Measurements from ENCODE around the gene FHIP1B. TPM values are rescaled to one million over a fixed set of nuclear protein-coding genes. Genes with fewer than 3 reads are reported as not detected.
"Not testable (repeated sequence)": the region's sequence is repeated elsewhere in the genome, so short reads cannot be mapped to it uniquely, and the experiment has no call there.

Gene FHIP1B
- total RNA-seq (10 to 100 TPM; 46.7 to 48.5 TPM), polyA plus RNA-seq (10 to 100 TPM in 2 of 3 donors, 1 to 10 TPM in 1; 9.3 to 14.9 (median 11.4) TPM), total RNA-seq (34.4 to 55.7 (median 43.7) reads per million in 6 experiments)

DNA sequence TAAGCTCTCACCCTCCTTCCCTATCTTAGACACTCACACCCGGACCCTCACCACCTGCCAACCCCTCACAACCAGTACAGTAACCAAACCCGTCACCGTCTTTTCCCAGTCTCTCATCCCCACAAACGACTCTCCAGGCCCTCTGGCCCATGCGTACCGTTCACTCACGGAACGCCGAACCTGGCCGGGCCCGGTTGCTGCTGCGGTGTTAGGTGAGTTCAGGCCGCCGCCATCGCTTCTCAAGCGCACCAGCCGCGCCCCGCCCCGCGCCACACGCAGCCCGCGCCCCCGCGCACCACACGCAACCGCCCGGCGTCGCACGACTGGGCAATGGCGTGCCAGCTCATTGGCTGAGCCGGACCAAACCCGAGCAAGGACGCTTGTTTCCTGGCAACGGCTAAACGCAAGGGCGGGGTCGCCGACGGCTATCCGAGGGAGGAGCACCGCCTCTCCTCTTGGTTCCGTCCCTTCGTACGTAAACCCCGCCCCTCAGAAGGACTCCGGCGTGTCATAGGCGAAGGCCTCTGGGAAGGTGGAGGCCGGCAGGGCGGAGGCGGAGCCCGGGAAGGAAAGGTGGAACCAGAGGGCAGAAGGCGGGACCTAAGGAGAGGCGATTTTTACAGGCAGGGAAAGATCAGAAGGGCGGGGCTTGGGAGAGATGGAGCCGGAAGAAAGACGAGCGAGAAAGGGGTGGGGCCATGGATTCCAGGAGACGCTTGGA, at the start of gene FHIP1B:
FHIP1B (minus strand) TSS at position 250 of the 721 bp plus-strand sequence. CDS start 10,120 bp downstream, outside the sequence.
- Mint-ChIP-seq H3K27me3 (peaks cover 0 to 3% (median 0%) of the 10 kb centered on the region in 5 donors), H3K27ac (peak within 1 kb of the TSS; percentile 92 to 100 (median 98)), H3K36me3 (peaks cover 0 to 10% (median 0%) of the 10 kb centered on the region in 3 donors), H3K4me3 (peak within 1 kb of the TSS; percentile 89 to 100 (median 99)), H3K9me3 (no peaks in the 10 kb centered on the region), H3K4me1 (peaks cover 29 to 56% (median 45%) of the 10 kb centered on the region in 4 donors)
- peak; percentile 94 to 100 (median 99) for DNase-seq
- peak; percentile 88 to 91 for ATAC-seq
- POLR2A ChIA-PET: interaction anchor here (0.7 to 1.5 kb wide), 4 partner anchors 8 to 545 kb away, joined by 3 read pairs; partner anchors contain the start of genes SMPD1, TPP1 and TRIM22

DNA sequence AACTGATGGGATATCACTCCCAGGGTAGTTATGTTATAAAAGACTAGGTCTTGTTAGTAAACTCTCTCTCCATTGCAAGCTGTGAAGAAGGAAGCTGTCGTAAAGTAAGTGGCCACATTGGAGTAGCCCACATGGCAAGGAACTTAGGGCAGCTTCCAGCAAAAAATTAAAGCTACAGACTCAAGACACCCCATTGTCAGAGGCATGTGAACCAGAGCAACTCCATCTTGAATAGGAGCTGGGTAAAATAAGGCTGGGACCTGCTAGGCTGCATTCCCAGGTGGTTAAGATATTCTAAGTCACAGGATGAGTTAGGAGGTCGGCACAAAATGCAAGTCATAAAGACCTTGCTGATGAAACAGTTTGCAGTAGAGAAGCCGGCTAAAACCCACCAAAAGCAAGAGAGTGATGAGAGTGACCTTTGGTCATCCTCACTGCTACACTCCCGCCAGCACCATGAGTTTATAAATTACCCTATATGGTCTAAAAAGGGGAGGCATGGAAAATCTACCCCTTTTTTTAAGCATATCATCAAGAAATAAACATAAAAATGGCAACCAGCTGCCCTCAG, 49.1 kb upstream of the FHIP1B start:
- ATAC-seq (no peak), DNase-seq (no peak)
- Mint-ChIP-seq H3K4me3 (no peak overlapping the region), H3K9me3 (peaks cover 0 to 3% (median 0%) of the 10 kb centered on the region in 9 donors), H3K27ac (no peak overlapping the region), H3K4me1 (no peaks in the 10 kb centered on the region), H3K27me3 (peaks cover 11 to 64% (median 50%) of the 10 kb centered on the region in 5 donors), H3K36me3 (no peaks in the 10 kb centered on the region)
- POLR2A ChIA-PET: no interaction called here

DNA sequence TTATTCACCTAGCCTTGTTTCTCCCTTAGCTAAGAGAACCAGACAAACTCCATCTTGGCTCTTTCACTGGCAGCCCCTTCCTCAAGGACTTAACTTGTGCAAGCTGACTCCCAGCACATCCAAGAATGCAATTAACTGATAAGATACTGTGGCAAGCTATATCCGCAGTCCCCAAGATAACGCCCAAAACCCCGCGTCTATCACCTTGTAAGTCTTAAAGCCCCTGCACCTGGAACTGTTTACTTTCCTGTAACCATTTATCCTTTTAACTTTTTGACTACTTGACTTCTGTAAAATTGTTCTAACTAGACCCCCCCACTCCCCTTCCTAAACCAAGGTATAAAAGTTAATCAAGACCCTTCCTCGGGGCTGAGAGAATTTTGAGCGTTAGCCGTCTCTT, 46.4 kb upstream of the FHIP1B start:
- ATAC-seq, H3K36me3 Mint-ChIP-seq, POLR2A ChIA-PET, H3K27ac Mint-ChIP-seq, H3K4me1 Mint-ChIP-seq, DNase-seq, H3K4me3 Mint-ChIP-seq: not testable (repeated sequence)
- Mint-ChIP-seq H3K9me3 (peaks cover 0 to 11% (median 0%) of the 10 kb centered on the region in 9 donors), H3K27me3 (peaks cover 15 to 83% (median 60%) of the 10 kb centered on the region in 5 donors)

DNA sequence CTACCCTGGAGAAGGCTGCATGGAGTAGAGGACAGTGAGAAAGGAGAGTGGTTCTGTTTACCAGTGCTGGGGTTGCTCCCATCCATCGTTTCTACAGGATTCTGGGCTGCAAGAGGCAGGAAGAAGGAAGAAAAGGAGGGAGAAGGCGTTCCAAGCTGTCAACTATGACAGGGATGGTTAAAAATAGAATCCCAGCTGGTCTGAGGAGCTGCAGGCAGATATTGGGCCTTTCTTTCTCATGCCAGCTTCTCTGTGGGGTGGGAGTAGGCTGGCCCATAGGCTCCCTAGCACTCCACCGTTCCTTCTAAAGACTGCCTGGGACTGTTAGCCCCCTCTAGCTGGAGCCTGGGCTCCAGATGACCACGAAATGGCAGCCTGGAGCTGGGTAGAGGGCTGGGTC, 38.8 kb upstream of the FHIP1B start:
- Mint-ChIP-seq H3K27ac (no peak overlapping the region), H3K4me1 (peaks cover 0 to 4% (median under 1%) of the 10 kb centered on the region in 4 donors), H3K36me3 (peaks cover 0 to 8% (median 5%) of the 10 kb centered on the region in 3 donors), H3K4me3 (no peak overlapping the region), H3K27me3 (peaks cover 23 to 84% (median 54%) of the 10 kb centered on the region in 5 donors), H3K9me3 (peaks cover 0 to 11% (median 0%) of the 10 kb centered on the region in 9 donors)
- no peak for ATAC-seq
- POLR2A ChIA-PET: no interaction called here
- DNase-seq: no peak

DNA sequence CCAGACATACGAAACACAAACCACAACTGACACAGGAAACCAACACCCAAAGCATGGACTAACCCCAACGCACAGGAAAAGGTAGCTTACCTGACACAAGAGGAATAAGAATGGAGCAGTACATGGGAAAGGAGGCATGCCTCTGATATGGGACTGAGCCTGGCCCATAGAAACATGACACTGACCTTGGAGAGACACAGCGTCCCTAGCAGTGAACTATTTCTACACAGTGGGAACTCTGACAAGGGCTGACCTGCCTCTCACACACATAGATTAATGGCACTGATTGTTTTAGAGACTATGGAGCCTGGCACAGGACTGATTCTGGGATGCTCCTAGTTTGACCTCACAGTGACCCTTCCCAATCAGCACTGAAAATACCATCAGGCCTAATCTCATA, 37.2 kb upstream of the FHIP1B start:
- POLR2A ChIA-PET: no interaction called here
- Mint-ChIP-seq H3K4me1 (peaks cover 0 to 4% (median under 1%) of the 10 kb centered on the region in 4 donors), H3K36me3 (peaks cover 0 to 8% (median 0%) of the 10 kb centered on the region in 3 donors), H3K27me3 (peaks cover 20 to 73% (median 54%) of the 10 kb centered on the region in 5 donors), H3K9me3 (peaks cover 0 to 8% (median 0%) of the 10 kb centered on the region in 9 donors), H3K4me3 (no peak overlapping the region), H3K27ac (no peak overlapping the region)
- DNase-seq: no peak
- no peak for ATAC-seq

DNA sequence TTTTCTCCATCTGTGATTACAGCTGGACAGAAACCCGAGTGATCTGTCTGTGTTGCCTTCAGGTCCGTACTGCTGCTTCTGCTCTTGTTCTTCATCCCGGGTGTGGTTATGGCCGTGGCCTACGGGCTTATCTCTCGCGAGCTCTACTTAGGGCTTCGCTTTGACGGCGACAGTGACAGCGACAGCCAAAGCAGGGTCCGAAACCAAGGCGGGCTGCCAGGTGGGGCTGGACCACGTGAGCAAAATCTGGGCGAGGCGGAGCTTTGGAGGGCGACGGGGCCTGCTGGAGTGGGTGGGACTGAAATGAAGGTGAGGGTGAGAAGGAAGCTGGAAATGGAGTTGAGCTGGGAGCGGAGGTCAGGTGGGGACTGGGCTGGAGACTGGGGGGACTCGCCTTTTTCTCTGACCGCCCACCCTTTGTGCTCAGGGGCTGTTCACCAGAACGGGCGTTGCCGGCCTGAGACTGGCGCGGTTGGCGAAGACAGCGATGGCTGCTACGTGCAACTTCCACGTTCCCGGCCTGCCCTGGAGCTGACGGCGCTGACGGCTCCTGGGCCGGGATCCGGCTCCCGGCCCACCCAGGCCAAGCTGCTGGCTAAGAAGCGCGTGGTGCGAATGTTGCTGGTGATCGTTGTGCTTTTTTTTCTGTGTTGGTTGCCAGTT, 36.3 kb upstream of the FHIP1B start:
- H3K4me1 Mint-ChIP-seq: peaks cover 0 to 4% (median under 1%) of the 10 kb centered on the region in 4 donors
- DNase-seq (no peak), ATAC-seq (no peak)
- H3K4me3 Mint-ChIP-seq: peak overlapping the region in 5 of 10 donors; percentile 16 to 65 (median 56)
- peaks cover 0 to 4% (median 0%) of the 10 kb centered on the region in 9 donors for H3K9me3 Mint-ChIP-seq
- peaks cover 19 to 70% (median 53%) of the 10 kb centered on the region in 5 donors for H3K27me3 Mint-ChIP-seq
- peak overlapping the region in 2 of 10 donors; percentile 11 to 36 for H3K27ac Mint-ChIP-seq
- H3K36me3 Mint-ChIP-seq: peaks cover 0 to 4% (median 0%) of the 10 kb centered on the region in 3 donors
- POLR2A ChIA-PET: no interaction called here

DNA sequence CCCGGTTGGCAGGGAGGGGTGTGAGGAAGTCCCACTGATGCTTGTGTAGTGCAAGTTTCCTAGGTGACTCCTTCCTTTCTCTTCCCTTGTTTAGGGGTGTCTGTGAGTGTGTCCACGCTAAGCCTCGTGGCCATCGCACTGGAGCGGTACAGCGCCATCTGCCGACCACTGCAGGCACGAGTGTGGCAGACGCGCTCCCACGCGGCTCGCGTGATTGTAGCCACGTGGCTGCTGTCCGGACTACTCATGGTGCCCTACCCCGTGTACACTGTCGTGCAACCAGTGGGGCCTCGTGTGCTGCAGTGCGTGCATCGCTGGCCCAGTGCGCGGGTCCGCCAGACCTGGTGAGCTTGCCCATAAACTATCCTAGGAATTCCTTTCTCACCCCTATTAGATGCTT, 35.6 kb upstream of the FHIP1B start:
- POLR2A ChIA-PET: no interaction called here
- peaks cover 0 to 4% (median under 1%) of the 10 kb centered on the region in 4 donors for H3K4me1 Mint-ChIP-seq
- H3K27me3 Mint-ChIP-seq: peaks cover 23 to 70% (median 49%) of the 10 kb centered on the region in 5 donors
- no peak overlapping the region for H3K27ac Mint-ChIP-seq
- DNase-seq: no peak
- peaks cover 0 to 3% (median 0%) of the 10 kb centered on the region in 3 donors for H3K36me3 Mint-ChIP-seq
- no peak overlapping the region for H3K4me3 Mint-ChIP-seq
- no peak for ATAC-seq
- peaks cover 0 to 4% (median 0%) of the 10 kb centered on the region in 9 donors for H3K9me3 Mint-ChIP-seq

DNA sequence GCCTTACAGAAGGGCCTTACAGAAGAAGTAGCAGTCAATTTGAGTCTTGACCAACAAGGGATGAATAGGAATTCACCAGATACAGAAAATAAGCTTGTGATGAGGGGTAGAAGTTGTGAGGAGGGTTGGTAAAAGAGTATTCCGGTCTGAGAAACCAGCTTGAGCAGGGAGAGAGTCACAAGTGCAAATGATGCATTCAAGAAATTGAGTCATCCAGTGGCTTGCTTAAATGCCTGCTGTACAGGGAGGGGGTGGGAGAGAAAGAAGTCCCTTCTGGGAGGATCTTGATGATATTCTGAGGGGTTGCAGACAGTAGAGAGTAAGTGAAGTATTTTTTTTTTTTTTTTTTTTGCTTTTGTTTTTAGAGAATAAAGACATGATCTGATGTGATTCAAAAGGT, 34.4 kb upstream of the FHIP1B start:
- Mint-ChIP-seq H3K27ac (no peak overlapping the region), H3K36me3 (no peaks in the 10 kb centered on the region), H3K4me3 (no peak overlapping the region), H3K9me3 (no peaks in the 10 kb centered on the region), H3K4me1 (peaks cover 0 to 4% (median under 1%) of the 10 kb centered on the region in 4 donors), H3K27me3 (peaks cover 19 to 69% (median 42%) of the 10 kb centered on the region in 5 donors)
- no peak for DNase-seq
- POLR2A ChIA-PET: no interaction called here
- no peak for ATAC-seq

DNA sequence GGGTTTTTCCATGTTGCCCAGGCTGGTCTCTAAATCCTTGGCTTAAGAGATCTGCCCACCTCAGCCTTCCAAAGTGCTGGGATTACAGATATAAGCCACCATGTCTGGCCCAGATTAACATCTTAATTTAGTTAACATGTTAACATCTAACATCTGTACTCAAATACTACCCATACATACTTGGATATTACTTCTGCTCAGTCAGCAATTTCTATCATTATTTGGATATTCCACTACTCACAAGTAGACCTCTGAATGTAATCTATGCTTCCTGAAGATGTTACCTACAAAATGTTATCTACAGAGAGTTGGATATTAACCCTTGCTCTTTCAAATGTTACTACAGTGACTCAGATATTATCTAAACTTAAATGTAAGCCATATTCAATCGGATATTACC, 29.2 kb upstream of the FHIP1B start:
- Mint-ChIP-seq H3K36me3 (no peaks in the 10 kb centered on the region), H3K4me1 (peaks cover 0 to 7% (median 3%) of the 10 kb centered on the region in 4 donors), H3K4me3 (no peak overlapping the region), H3K27me3 (peaks cover 13 to 29% (median 19%) of the 10 kb centered on the region in 5 donors), H3K27ac (no peak overlapping the region), H3K9me3 (no peaks in the 10 kb centered on the region)
- ATAC-seq (no peak), DNase-seq (no peak)
- POLR2A ChIA-PET: no interaction called here

DNA sequence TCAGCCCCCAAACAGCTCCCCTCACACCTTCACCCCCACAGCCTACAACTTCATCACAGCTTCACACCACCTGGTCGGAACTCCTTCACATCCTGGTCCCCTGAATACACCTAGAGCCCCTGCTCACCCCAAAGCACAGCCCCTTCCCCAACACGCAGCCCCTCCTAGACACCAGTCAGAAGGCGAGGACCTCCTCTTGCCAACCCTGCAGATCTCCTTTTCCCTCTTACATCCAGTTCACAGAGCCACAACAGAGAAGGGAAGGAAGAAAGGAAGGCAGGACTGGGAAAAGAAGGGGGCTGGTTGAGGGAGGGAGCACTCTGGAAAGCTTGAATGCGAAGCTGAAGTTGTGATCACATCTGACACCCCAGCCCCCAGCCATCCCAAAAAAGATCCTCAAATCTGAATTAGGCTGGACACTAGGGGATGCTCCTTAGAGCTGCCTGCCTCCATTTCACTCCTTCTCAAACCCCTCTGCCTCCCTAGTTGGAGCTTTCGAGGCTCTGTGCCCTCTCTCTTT, 25.8 kb upstream of the FHIP1B start:
- POLR2A ChIA-PET: no interaction called here
- H3K9me3 Mint-ChIP-seq: no peaks in the 10 kb centered on the region
- no peak overlapping the region for H3K27ac Mint-ChIP-seq
- peaks cover 0 to 11% (median 3%) of the 10 kb centered on the region in 4 donors for H3K4me1 Mint-ChIP-seq
- H3K36me3 Mint-ChIP-seq: no peaks in the 10 kb centered on the region
- H3K4me3 Mint-ChIP-seq: no peak overlapping the region
- DNase-seq: no peak
- peaks cover 9 to 15% (median 13%) of the 10 kb centered on the region in 5 donors for H3K27me3 Mint-ChIP-seq
- peak; percentile 4 to 14 for ATAC-seq

DNA sequence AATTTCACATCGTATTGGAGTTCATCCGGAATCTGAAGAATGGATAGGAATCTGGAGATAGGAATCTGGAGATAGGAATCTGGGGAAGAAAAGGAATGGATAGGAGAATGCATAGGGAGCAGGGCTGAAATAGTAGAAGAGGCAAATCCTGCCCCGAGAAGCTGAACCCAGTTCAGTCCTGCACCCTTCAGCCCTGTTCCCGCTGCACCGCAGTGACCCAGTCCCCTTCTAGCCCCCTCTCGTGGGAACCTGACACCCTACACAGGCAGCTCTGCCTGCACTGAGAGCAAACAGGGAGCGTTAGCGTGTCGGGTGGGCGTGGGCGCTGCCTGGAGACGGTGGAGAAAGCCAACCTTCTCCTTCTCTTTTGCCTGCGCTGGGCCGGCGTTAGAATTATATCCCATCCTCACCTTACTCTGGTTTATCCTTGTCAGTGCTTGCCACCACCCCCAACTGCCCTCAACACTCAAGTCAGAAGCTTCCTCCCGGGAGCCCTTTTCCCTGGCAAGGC, 24.2 kb upstream of the FHIP1B start:
- no peak overlapping the region for H3K27ac Mint-ChIP-seq
- no peaks in the 10 kb centered on the region for H3K36me3 Mint-ChIP-seq
- peaks cover 0 to 11% (median 3%) of the 10 kb centered on the region in 4 donors for H3K4me1 Mint-ChIP-seq
- no peaks in the 10 kb centered on the region for H3K9me3 Mint-ChIP-seq
- DNase-seq (no peak), ATAC-seq (peak; percentile 31 to 52)
- H3K27me3 Mint-ChIP-seq: peaks cover 0 to 15% (median 2%) of the 10 kb centered on the region in 5 donors
- POLR2A ChIA-PET: no interaction called here
- peak overlapping the region in 8 of 10 donors; percentile 64 to 87 (median 81) for H3K4me3 Mint-ChIP-seq

DNA sequence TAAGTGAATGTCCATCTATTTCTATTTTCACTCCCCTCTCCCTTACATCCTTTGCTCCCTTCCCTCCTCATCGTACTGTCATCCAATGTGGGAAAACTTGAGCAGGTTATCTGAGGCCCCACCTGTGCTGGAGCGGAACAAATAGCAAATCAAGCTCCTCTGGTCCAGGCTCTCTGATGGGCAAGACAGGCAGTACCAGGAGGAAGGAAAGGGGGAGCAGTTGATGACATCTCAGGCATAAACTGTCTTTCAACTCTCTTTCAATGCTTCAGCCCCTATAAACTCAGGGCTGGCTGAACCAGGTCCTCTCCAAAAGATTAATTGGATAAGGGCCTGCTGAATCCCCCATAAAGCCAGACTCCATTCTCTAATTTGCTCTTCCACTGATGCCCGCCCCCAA, 23.7 kb upstream of the FHIP1B start:
- Mint-ChIP-seq H3K4me1 (peaks cover 0 to 11% (median 3%) of the 10 kb centered on the region in 4 donors), H3K36me3 (no peaks in the 10 kb centered on the region), H3K27ac (no peak overlapping the region), H3K4me3 (peak overlapping the region in 5 of 10 donors; percentile 81 to 82 (median 81)), H3K27me3 (peaks cover 0 to 15% (median 0%) of the 10 kb centered on the region in 5 donors), H3K9me3 (no peaks in the 10 kb centered on the region)
- peak in 1 of 2 donors; percentile 26 for ATAC-seq
- POLR2A ChIA-PET: no interaction called here
- DNase-seq: no peak
